A549 (cell line): ENCODE results near the gene FRYL.

Experiments used
- CHD4 ChIP-seq: fragments of 200-600 bp; sonication (generic); IDR thresholded peaks from 2 replicates; pipeline ENCODE4 v1.6.1; 2016; ENCODE audit warnings: antibody characterized with exemption, mild to moderate bottlenecking, borderline replicate concordance
- CTCF ChIP-seq: fragments of >200 bp; sonication (Bioruptor Twin); formaldehyde crosslinking; IDR thresholded peaks from 3 replicates; pipeline ENCODE4 v1.5.1; 2016
- FOSL2 ChIP-seq, 2 experiments: fragments of 450-650 bp in 1 of 2; fragments of >200 bp in 1 of 2; sonication (Bioruptor Twin) in 1 of 2; formaldehyde crosslinking; IDR thresholded peaks; 2 replicates each; pipeline versions ENCODE4 v1.5.0 to v1.6.1; 2016 to 2020; ENCODE audit warnings: mild to moderate bottlenecking in 1 of 2, moderate library complexity in 1 of 2
- HEYL ChIP-seq: fragments of 250-450 bp; sonication (Bioruptor Pico); IDR thresholded peaks from 2 replicates; pipeline ENCODE4 v1.8.0; 2021; ENCODE audit warnings: mild to moderate bottlenecking, moderate library complexity
- JUN ChIP-seq, 2 experiments: fragments of >200 bp; sonication (Bioruptor Twin); formaldehyde crosslinking; IDR thresholded peaks; 2 replicates in 1 of 2; 3 replicates in 1 of 2; pipeline ENCODE4 v1.6.1; 2016 to 2017
- PHF8 ChIP-seq: fragments of 200-600 bp; sonication (generic); IDR thresholded peaks from 2 replicates; pipeline ENCODE4 v1.6.1; 2016; ENCODE audit warnings: low read depth, mild to moderate bottlenecking, antibody characterized with exemption, moderate library complexity, borderline replicate concordance
- POLR2A ChIP-seq: IDR thresholded peaks from 2 replicates; pipeline ENCODE4 v1.6.1; 2012; ENCODE audit warnings: mild to moderate bottlenecking, low read length
- RAD21 ChIP-seq, 2 experiments: fragments of >200 bp in 1 of 2; sonication (Bioruptor Twin) in 1 of 2; formaldehyde crosslinking in 1 of 2; IDR thresholded peaks in 1 of 2; conservative IDR thresholded peaks in 1 of 2; 2 replicates in 1 of 2; 3 replicates in 1 of 2; pipeline ENCODE4 v1.6.1; 2012 to 2018; ENCODE audit warnings: inconsistent platforms in 1 of 2
- REST ChIP-seq: fragments of 200-600 bp; sonication (generic); IDR thresholded peaks from 2 replicates; pipeline ENCODE4 v1.6.1; 2016; ENCODE audit warnings: antibody characterized with exemption, mild to moderate bottlenecking, moderate library complexity
- SMC3 ChIP-seq: fragments of >200 bp; sonication (Bioruptor Twin); formaldehyde crosslinking; IDR thresholded peaks from 3 replicates; pipeline ENCODE4 v1.6.1; 2018; ENCODE audit warnings: inconsistent platforms
- ZC3H11A ChIP-seq: fragments of 450-650 bp; IDR thresholded peaks from 2 replicates; pipeline ENCODE4 v1.6.1; 2014; ENCODE audit warnings: antibody characterized with exemption, mild to moderate bottlenecking
- TF ChIP-seq, protein P1 (sequence below): fragments of 450-650 bp; IDR thresholded peaks from 2 replicates; pipeline ENCODE4 v1.6.1; 2014; ENCODE audit warnings: antibody characterized with exemption

GRCh38 chr4:48786549-48786948 lies 6.5 kb upstream of the FRYL start:
- no peak for TF ChIP-seq CTCF
- no peak for TF ChIP-seq CHD4
- no peak for TF ChIP-seq SMC3
- TF ChIP-seq JUN (IDR thresholded peaks at IDR 0.05), result no peak
- TF ChIP-seq POLR2A, result no peak
- no peak for TF ChIP-seq REST
- TF ChIP-seq, protein P1, sequence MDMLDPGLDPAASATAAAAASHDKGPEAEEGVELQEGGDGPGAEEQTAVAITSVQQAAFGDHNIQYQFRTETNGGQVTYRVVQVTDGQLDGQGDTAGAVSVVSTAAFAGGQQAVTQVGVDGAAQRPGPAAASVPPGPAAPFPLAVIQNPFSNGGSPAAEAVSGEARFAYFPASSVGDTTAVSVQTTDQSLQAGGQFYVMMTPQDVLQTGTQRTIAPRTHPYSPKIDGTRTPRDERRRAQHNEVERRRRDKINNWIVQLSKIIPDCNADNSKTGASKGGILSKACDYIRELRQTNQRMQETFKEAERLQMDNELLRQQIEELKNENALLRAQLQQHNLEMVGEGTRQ, result no peak
- no peak for TF ChIP-seq PHF8
- no peak for TF ChIP-seq ZC3H11A
- TF ChIP-seq RAD21 (conservative IDR thresholded peaks at IDR 0.05 in 1 of 2, IDR thresholded peaks at IDR 0.05 in 1 of 2), result no peak
- TF ChIP-seq FOSL2 (IDR thresholded peaks at IDR 0.05), result no peak
- TF ChIP-seq FOSL2 (CRISPR knock-in tag; IDR thresholded peaks at IDR 0.05), result no peak
- TF ChIP-seq HEYL (CRISPR knock-in tag), result no peak
